NCI-H1930 (cell line): Measurements from ENCODE around the gene ADAM19.
"Not testable (repeated sequence)": the region's sequence is repeated elsewhere in the genome, so short reads cannot be mapped to it uniquely, and the experiment has no call there.

Source experiments
- DNase-seq, 2 experiments: peaks; one replicate each; lab custom pipeline; 2025; lab: John Stamatoyannopoulos, UW

The ADAM19 gene

DNA sequence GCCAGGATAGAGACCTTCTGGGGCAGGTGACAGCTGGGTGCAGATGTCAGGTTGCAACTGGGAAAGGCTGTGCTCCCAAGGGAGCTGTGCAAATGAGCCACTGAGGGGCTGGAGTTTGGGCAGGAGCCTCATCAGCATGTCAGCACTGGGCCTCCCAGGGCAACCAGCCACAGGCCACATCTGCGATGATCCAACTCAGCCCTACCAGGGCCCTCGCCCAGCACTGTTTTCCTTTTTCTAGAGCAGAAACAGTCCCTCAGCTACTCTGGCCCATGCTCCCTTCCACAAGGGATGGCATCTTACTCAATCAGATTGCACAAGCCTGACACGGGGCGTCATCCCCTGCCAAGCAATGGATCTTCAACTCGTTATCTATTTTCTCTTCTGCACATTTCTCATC is 90.8 kb downstream of the ADAM19 start:
- DNase-seq: no peak

DNA sequence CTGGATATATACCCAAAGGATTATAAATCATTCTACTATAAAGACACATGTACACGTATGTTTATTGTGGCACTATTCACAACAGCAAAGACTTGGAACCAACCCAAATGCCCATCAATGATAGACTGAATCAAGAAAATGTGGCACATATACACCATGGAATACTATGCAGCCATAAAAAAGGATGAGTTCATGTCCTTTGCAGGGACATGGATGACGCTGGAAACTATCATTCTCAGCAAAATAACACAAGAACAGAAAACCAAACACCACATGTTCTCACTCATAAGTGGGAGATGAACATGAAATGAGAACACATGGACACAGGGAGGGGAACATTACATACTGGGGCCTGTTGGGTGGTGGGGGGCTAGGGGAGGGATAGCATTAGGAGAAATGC is 92.9 kb downstream of the ADAM19 start:
- DNase-seq: not testable (repeated sequence)

DNA sequence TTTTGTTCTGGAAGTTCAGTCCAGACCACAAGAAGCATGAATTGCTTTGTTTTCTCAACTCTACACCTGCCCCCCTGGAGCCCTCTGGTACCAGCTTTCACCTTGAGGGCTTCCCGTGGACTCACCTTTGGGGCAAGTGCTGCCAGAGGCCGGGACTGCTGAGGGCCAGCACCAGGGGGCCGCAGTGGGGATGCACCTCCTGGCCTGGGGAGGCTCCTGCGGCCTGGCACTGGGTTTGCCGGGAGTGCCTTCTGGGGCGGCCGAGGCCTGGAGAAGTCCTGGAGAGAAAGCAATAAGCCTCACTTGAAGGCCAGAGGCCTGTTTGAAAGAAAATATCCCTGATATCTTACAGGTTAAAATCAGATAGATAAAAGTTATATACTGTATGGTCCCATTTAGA is 93.9 kb downstream of the ADAM19 start:
- no peak for DNase-seq

DNA sequence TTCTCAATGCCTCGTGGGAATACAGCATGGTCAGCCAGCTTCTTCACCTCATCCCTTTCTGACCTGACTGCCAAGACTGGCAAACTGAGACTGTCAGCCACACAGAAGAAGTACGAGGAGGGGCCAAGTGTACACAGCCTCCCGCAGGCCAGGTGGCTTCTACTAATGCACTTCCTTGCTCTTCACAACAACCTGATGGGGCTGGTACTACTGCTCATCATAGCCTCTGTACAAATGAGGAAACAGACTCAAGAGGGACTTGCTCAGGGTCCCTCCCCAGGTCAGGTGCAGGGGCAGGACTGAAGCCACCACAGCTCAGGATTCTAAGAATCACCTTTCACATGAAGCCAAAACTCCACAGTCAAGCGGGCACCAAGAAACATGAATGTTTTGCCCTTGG is 94.3 kb downstream of the ADAM19 start:
- DNase-seq: no peak

- DNase-seq: no peak
Observed at GRCh38 chr5:157479612-157480510, 95.7 kb downstream of the ADAM19 start.

DNA sequence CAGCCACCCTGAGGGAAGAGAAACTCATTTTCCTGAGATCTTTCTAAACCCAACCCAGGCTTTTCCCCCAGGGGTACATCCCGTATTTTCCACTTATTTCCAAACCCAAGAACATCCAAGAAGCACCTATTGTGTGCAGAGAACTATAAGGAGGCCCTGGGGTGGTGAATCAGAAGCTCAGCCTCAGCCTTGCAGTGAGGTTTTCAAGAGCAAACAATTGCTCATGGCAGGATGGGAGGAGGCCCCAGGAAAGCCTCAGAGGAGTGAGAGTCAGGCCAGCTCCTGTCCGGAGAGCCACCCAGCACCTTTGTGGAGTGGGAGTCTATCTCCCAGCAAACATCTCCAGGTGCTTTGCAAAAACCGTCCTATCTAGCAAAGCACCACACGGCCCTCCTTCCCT is 96.4 kb downstream of the ADAM19 start:
- no peak for DNase-seq

DNA sequence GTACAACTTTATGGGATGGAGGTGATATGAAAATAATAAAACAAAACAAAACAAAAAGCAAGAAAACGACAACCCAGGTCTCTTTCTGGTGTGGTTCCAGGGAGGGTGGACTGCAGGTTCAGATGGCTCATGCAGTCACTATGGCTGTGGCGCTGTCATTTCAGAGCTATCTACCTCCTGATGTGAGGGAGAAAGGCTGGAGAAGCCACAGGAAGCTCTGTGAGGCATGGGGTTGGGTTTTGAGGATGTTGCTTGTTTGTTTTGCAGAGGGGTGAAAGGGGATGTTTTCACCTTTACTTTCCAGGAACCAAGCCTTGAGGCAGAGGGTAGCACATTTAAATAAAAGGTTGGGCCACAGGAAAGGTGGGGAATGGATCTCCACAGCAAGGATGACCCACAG is 96.8 kb downstream of the ADAM19 start:
- DNase-seq: no peak

GRCh38 chr5:157477814-157478494 is 97.6 kb downstream of the ADAM19 start:
- no peak for DNase-seq

DNA sequence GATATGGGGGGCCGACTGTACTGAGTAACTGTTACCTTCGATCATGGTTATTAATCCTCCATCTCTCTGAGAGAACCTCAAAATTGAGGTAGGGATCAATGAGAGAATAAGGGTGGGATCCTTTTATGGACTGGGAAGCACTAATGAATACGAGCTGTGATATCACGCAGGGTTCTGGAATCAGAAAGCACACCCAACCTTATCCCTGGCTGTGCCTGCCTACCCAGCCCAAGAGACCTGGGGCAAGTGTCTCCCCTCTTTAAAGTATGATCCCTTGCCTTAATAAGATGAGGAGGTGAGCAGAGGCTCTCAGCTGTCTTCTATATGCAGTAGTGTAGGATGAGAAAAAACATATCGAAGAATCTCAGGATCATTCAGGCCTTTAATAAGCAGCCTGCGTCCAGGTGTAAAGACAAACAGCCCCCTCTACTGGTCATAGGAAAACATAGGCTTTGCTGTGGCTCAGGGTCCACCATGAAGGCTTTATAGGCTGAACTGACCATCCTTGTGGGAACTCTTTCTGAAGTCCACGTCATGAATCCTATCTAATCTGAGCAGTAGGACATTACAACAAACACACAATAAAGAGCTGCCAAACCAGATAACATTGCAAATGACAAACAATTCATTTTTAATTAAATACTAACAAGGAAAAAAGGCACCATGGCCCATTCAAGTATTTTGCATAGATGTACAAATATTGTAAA is 98.7 kb downstream of the ADAM19 start:
- peak; percentile 28 to 51 for DNase-seq

DNA sequence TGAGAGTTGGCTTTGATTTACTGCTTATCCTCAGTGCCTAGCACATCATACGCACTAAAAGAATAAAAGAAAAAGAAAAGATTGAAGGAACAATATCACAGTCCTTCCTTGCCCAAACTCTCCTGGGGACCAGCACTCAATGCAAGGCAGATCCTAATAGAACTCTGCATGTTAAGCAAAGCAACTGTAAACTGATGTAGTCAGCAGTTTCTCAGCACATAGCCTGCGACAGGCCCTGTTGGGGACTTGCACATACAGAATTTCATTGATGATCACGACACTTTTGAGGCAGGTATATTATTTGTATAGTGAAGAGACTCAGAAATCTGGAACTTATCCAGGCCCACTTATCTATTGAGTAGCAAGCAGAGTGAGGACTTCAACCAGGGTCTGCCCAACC is 100.1 kb downstream of the ADAM19 start:
- no peak for DNase-seq

- no peak for DNase-seq
Observed at GRCh38 chr5:157473383-157474320, 101.9 kb downstream of the ADAM19 start.

GRCh38 chr5:157471709-157472108 is 103.9 kb downstream of the ADAM19 start:
- DNase-seq: no peak

DNA sequence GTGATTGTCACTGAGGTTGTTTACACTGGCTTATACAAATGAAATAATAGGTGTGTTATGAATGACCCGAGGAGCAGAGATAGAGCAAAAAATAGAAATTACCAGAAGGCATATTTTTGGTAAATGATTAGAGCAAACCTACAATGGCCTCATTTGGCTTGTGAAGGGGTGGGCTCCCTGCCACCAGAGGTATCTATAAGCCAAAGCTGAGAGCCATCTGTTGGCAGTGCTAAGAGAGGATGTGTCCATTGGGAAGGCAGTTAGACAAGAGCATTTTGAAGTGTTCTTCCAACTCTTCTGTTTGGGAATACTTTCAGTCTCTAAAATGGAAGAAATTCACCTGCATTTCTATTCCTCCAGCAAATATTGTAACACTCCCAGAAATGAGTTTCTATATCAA is 104.9 kb downstream of the ADAM19 start:
- no peak for DNase-seq

DNA sequence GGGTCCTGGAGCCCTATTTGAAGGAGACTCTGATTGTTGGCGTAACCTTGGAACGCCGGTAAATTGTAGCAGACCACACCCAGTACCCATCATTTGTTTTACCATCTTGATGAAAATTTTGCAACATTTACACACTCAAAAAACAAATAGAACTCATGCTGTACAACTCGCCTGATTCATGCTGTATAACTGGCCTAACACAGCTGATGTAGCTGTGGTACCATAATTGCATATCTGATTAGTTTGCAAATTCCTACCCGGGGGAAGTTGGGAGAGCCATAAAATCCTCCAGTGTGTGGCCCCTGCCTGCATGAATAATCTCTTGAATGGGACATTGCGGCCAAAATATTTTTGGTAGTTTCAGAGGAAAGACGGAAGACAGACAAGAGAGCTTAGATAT is 105.9 kb downstream of the ADAM19 start:
- no peak for DNase-seq

GRCh38 chr5:157469073-157469472 is 106.5 kb downstream of the ADAM19 start:
- DNase-seq: no peak

GRCh38 chr5:157468293-157468965 is 107.1 kb downstream of the ADAM19 start:
- DNase-seq: no peak

DNA sequence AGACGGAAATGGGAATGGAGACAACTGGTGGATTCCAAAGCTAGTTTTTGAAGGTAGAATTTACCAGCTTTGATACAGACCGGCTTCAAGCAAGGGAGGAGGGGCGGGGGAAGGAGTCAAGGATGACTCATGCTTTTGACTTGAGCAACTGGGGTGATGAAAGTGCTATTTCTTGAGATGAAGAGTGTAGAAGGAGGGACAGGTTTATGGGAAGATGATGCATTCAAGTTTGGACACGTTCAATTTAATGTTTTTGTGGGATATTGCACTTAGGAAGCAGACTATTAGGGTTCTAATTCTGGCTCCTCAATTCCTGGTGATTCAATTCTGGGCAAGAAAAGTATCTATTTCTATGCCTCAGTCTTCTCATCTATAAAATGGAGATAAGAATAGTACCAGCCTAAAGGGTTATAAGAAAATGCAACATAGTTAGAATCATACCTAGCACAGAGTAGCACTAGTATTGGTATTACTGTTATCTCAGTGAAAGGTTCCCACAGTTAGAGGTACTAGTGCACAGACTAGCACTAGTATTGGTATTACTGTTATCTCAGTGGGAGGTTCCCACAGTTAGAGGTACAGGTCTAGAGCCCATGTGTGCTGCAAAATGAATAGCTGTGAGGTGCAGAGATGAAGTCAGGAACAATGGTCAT is 110.9 kb downstream of the ADAM19 start:
- no peak for DNase-seq

- DNase-seq: no peak
Observed at GRCh38 chr5:157463621-157464518, 111.7 kb downstream of the ADAM19 start.

GRCh38 chr5:157463081-157463480 is 112.5 kb downstream of the ADAM19 start:
- no peak for DNase-seq
